Ovary (tissue), 9 donors: ENCODE measurements around the gene TNIK. TPM values are rescaled to one million over a fixed set of nuclear protein-coding genes. Genes with fewer than 3 reads are reported as not detected.

ENCODE experiments used
- DNase-seq, 5 donors: peaks; one replicate each; pipeline ENCODE4 v3.0.0-alpha.2; 2019 to 2020
- H3K27ac ChIP-seq, 2 donors: fragments of 200-600 bp; one replicate each; pipeline versions ENCODE4 v1.5.1 to v1.8.0; 2019 to 2022
- H3K27me3 ChIP-seq: fragments of 200-600 bp; one replicate; pipeline ENCODE4 v1.8.0; 2022
- H3K36me3 ChIP-seq: fragments of 200-600 bp; sonication (generic); one replicate; pipeline ENCODE4 v1.5.1; 2019
- H3K4me1 ChIP-seq: one replicate; pipeline ENCODE4 v1.8.1; 2013; ENCODE audit warnings: mild to moderate bottlenecking, moderate library complexity; ENCODE audit not compliant: insufficient read depth
- H3K4me3 ChIP-seq: fragments of 200-600 bp; sonication (generic); one replicate; pipeline ENCODE4 v1.5.1; 2017
- H3K9me3 ChIP-seq, 2 donors: fragments of 200-600 bp in 1 of 2; sonication (generic) in 1 of 2; one replicate each; pipeline versions ENCODE4 v1.5.1 to v1.8.1; 2013 to 2019; ENCODE audit warnings: mild to moderate bottlenecking in 1 of 2, moderate library complexity in 1 of 2
- CTCF ChIP-seq, 3 donors: fragments of 450-650 bp in 2 of 3; fragments of 200-600 bp in 1 of 3; IDR thresholded peaks; one replicate each; pipeline versions ENCODE4 v1.5.1 to v1.8.0; 2016 to 2022; ENCODE audit warnings: antibody characterized with exemption in 3 of 3, mild to moderate bottlenecking in 1 of 3
- EP300 ChIP-seq: sonication (generic); formaldehyde crosslinking; IDR thresholded peaks from one replicate; pipeline ENCODE4 v1.6.1; 2017; ENCODE audit warnings: antibody characterized with exemption
- POLR2A ChIP-seq: fragments of 450-650 bp; IDR thresholded peaks from one replicate; pipeline ENCODE4 v1.6.1; 2017; ENCODE audit warnings: antibody characterized with exemption, mild to moderate bottlenecking, moderate library complexity
- WGBS, 3 donors: extraction: QIAGEN DNeasy Blood & Tissue Kit in 1 of 3; methylation state at CpG; one replicate each; pipeline versions ENCODE4 v1.1.5 to v1.1.7; 2013 to 2017; 5-methylcytosine and 5-hydroxymethylcytosine counted together
- intact Hi-C, 4 donors: fragments of 100-400 bp; cut with DNase I; formaldehyde crosslinking; loops; one replicate each; pipeline versions ENCODE4 v1.11.0 to v1.15.1; 2022 to 2023
- polyA plus RNA-seq, 2 donors: library from polyadenylated mRNA; stranded (reverse); fragments of 200-250 nt in 1 of 2; fragments of 350-450 nt in 1 of 2; fragmentation: Illumina TruSeq in 1 of 2; extraction: RNeasy Lipid Tissue Mini Kit (QIAGEN cat#74804) in 1 of 2; gene quantifications; one replicate each; pipeline ENCODE4 v1.2.3, GENCODE V29; 2013 to 2014
- total RNA-seq, 7 donors: library from RNA; depleted of rRNA in 2 of 7; stranded (reverse); fragments of >200 nt in 2 of 7; fragmentation: NEBNext Ultra II Directional in 3 of 7; extraction: Animal tissue kit (Norgen Biotek cat#: 25700) in 3 of 7; gene quantifications; one replicate each; pipeline versions ENCODE4 v1.1.0 to v1.2.4, GENCODE V29; 2016 to 2023
- donor health status: DM: no; HTN: no; CAD: no; lungs with moderate emphysema.
- donor health status: DM: no; HTN: no; CAD: no.
- donor health status: Bipolar disorder and iron deficiency.
- donor health status: DM: yes; HTN: yes; CAD: no.
- donor health status: DM: no; HTN: no; CAD: no.
- donor health status: DM: yes; HTN: yes; CAD: no.

The TNIK gene
- total and polyA plus RNA-seq, 9 donors: 1.1 to 9.5 (median 4.5) TPM

GRCh38 chr3:171054231-171054630 lies 406.0 kb downstream of the TNIK start:
- Histone ChIP-seq H3K9me3 (no peaks in the 10 kb centered on the region), H3K27me3 (no peaks in the 10 kb centered on the region), H3K27ac (no peak overlapping the region), H3K36me3 (no peaks in the 10 kb centered on the region), H3K4me1 (no peaks in the 10 kb centered on the region), H3K4me3 (no peak overlapping the region)
- WGBS, 3 donors: 74 to 86% (median 83%) methylated on average over 1 of the region's 1 CpG
- no peak for DNase-seq
- no peak for TF ChIP-seq POLR2A
- TF ChIP-seq CTCF (IDR thresholded peaks at IDR 0.05): no peak
- no peak for TF ChIP-seq EP300
- intact Hi-C loops: loop anchor here in 1 of 4 donors (10.0 kb wide), 1 partner anchor 511 kb away; no protein-coding TSS in a partner anchor

DNA sequence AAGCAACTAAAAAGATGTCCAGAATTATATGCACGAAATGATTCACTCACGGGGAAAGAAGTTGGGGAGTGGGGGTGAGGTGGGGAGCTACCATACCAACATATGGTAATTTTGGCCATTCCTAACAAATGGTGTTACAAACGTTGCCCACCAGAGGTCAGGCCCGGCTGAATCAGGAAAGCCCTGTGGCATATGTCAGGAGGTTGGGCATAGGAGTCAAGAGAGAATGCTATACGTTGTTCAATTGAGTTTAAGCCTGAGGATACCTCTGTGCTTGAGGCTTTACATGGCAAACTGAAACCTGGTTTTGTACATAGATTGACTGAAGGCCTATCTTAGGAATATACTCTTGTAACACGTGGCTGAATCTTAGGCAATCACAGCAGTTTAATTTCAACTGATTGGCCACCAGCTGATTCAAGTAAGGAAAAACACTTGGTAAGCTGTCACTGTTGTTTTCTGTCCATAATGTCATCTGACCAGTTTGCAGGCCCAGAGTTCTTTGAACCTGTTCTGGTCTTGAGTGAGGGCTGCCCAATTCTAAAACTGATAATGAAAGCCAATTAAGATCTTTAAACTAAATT lies 410.3 kb downstream of the TNIK start:
- Histone ChIP-seq H3K9me3 (no peaks in the 10 kb centered on the region), H3K27me3 (no peaks in the 10 kb centered on the region), H3K27ac (no peak overlapping the region), H3K4me1 (no peaks in the 10 kb centered on the region), H3K4me3 (no peak overlapping the region), H3K36me3 (no peaks in the 10 kb centered on the region)
- TF ChIP-seq CTCF (IDR thresholded peaks at IDR 0.05): peak in 2 of 3 donors; percentile 26 to 36
- TF ChIP-seq EP300: no peak
- no peak for TF ChIP-seq POLR2A
- peak in 1 of 5 donors; percentile 33 for DNase-seq
- intact Hi-C loops: loop anchor here in 1 of 4 donors (10.0 kb wide), 1 partner anchor 515 kb away; no protein-coding TSS in a partner anchor
- 35 to 42% (median 41%) methylated on average over 6 of the region's 6 CpGs for WGBS, 3 donors

- intact Hi-C loops: no loop called here
- H3K27me3 ChIP-seq: no peaks in the 10 kb centered on the region
- no peak overlapping the region for H3K27ac ChIP-seq
- TF ChIP-seq EP300 (no peak), CTCF (IDR thresholded peaks at IDR 0.05) (no peak), POLR2A (no peak)
- no peak for DNase-seq
- WGBS, 3 donors: 67 to 83% (median 69%) methylated on average over 4 of the region's 4 CpGs
- no peaks in the 10 kb centered on the region for H3K36me3 ChIP-seq
- no peaks in the 10 kb centered on the region for H3K9me3 ChIP-seq
- no peaks in the 10 kb centered on the region for H3K4me1 ChIP-seq
- no peak overlapping the region for H3K4me3 ChIP-seq
Observed at GRCh38 chr3:171046760-171047159, 413.4 kb downstream of the TNIK start.

DNA sequence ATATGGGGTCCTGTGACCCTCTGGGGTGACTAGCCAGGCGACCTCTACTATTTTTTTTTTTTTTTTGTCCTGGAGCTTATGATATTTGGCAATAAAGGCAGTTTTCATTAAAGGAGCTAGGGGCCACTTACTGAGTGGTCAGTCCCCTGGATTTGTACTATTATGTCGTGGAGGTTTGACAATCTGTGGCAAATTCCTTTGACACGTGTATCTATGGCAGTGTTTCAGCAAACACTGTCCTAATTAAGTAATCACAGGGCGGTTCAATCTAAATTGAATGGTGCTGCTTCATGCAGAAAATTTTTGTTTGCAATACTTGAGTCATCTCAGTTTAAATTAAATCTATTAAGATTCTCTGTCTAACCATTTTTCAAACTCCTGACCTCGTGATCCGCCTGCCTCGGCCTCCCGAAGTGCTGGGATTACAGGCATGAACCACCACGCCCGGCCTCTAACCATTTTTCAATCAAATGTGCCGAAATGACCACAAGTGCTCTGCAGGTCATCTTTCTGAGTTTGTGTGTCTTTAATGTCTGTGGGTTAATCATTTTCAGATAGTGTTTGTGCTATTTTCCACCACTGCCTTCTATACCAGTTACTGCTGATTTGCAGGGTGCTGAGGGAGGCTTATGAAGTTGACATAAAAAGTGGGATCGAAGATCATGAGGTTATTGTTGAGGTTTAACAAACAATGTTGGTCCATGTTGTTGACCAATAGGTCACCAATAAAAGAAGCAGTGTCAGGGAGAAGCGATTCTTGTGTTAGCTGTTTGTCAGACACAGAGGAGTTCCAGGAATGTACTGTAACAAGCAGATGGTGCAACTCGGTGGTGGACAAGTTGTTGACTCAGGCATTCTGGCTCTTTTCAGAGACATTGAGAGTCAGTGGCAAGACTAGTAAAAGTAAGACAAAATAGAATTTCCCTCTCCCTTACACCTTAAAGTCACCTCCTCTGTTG lies 415.1 kb downstream of the TNIK start:
- Histone ChIP-seq H3K27me3 (no peaks in the 10 kb centered on the region), H3K36me3 (no peaks in the 10 kb centered on the region), H3K4me1 (no peaks in the 10 kb centered on the region), H3K9me3 (no peaks in the 10 kb centered on the region), H3K27ac (no peak overlapping the region), H3K4me3 (no peak overlapping the region)
- no peak for TF ChIP-seq EP300
- no peak for TF ChIP-seq CTCF (IDR thresholded peaks at IDR 0.05)
- no peak for TF ChIP-seq POLR2A
- DNase-seq: no peak
- WGBS, 3 donors: 85 to 88% (median 88%) methylated on average over 14 of the region's 14 CpGs
- intact Hi-C loops: no loop called here
